Head of caudate nucleus (tissue), 42 donors: ENCODE results near the gene GRIK2.

Source experiments
- DNase-seq, 42 donors: peaks; one replicate each; pipeline versions ENCODE4 v3.0.0 to v3.0.0-alpha.2; 2020 to 2021; ENCODE audit warnings: mixed read lengths in 7 of 42
- intact Hi-C: fragments of 100-400 bp; cut with DNase I; formaldehyde crosslinking; loops from one replicate; pipeline ENCODE4 v1.15.0; 2022

Gene GRIK2

GRCh38 chr6:101443315-101443714, 49.8 kb downstream of the GRIK2 start:
- intact Hi-C loops = no loop called here

GRCh38 chr6:101444717-101445116, 51.2 kb downstream of the GRIK2 start:
- intact Hi-C loops = no loop called here
- DNase-seq = no peak

More at GRCh38 chr6:101443315-101443714, 49.8 kb downstream of the GRIK2 start:
- no peak for DNase-seq

GRCh38 chr6:101445527-101445926, 52.0 kb downstream of the GRIK2 start:
- intact Hi-C loops = no loop called here

GRCh38 chr6:101450901-101451300, 57.4 kb downstream of the GRIK2 start:
- DNase-seq = no peak
- intact Hi-C loops = no loop called here

More at GRCh38 chr6:101445527-101445926, 52.0 kb downstream of the GRIK2 start:
- DNase-seq = no peak

- intact Hi-C loops = no loop called here
- no peak for DNase-seq
These were observed 58.5 kb downstream of the GRIK2 start for GRCh38 chr6:101451981-101452380.

- no peak for DNase-seq
- intact Hi-C loops = no loop called here
These were observed 59.7 kb downstream of the GRIK2 start for GRCh38 chr6:101453221-101453620.

GRCh38 chr6:101454106-101454676, 60.7 kb downstream of the GRIK2 start:
- DNase-seq = no peak
- intact Hi-C loops = no loop called here

GRCh38 chr6:101458336-101458735, 64.8 kb downstream of the GRIK2 start:
- DNase-seq = no peak
- intact Hi-C loops = no loop called here

DNA sequence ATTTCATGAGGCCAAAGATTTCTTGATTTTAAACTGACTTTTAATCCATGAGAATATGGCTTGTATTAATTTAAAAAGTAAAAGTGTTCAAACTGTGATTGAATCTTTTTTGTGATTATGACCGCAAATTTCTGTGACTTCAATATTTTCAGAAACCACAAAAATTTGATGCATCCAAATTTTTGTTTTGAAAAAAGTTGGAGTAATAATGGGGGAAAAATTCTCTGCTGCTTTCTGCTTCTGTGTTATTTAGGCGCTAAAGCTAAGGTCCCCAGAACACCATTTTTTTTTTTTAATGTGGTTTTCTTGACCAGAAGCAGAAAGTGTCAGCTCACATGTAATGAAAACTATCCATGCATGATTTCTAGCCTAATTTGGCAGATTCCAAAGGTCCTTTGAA, 65.3 kb downstream of the GRIK2 start:
- intact Hi-C loops = no loop called here
- no peak for DNase-seq

DNA sequence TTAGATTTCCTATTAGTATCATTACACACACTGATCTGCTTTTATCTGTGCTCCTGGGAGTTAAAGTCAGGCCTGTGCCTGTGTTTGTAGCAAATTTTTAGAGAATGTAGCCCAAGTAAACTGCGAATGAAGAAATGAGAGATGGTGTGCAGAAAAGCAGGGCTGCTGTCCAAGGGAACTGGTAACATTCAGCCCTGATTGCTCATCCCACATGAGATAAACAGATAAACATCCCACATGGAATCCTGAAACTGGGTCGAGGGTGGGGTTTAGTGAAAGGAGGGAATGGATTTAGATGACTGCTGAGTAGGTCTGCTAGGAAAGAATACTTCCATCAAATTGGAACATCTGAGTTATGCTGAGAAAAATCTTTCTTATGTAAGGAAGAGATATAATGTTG, 69.1 kb downstream of the GRIK2 start:
- no peak for DNase-seq
- intact Hi-C loops = no loop called here

DNA sequence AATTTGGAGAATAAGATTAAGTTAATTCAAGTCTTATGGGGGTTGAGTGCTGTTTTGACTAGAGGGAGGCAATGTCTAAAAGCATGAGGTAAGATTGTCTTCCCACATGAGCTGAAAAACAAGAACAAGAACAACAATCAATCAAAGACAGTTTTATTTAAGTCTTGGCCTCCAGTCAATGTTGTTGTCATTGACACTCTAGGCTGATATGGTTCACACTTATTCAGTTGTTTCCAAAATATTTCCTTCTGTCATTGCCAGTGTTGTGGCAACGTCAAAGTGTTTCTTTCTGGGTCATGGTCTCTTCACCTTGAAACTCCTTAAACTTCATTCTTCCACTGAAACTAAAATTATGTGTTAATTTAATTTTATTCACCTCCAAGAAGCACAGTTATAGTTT, 72.4 kb downstream of the GRIK2 start:
- intact Hi-C loops = no loop called here
- DNase-seq = no peak

- DNase-seq = no peak
- intact Hi-C loops = no loop called here
These were observed 83.9 kb downstream of the GRIK2 start for GRCh38 chr6:101477436-101477835.

- DNase-seq = no peak
- intact Hi-C loops = no loop called here
These were observed 85.4 kb downstream of the GRIK2 start for GRCh38 chr6:101478891-101479290.

GRCh38 chr6:101482606-101483005, 89.1 kb downstream of the GRIK2 start:
- no peak for DNase-seq
- intact Hi-C loops = no loop called here

- intact Hi-C loops = no loop called here
- no peak for DNase-seq
These were observed 91.3 kb downstream of the GRIK2 start for GRCh38 chr6:101484781-101485180.

- DNase-seq = no peak
- intact Hi-C loops = no loop called here
These were observed 92.6 kb downstream of the GRIK2 start for GRCh38 chr6:101486124-101486523.

DNA sequence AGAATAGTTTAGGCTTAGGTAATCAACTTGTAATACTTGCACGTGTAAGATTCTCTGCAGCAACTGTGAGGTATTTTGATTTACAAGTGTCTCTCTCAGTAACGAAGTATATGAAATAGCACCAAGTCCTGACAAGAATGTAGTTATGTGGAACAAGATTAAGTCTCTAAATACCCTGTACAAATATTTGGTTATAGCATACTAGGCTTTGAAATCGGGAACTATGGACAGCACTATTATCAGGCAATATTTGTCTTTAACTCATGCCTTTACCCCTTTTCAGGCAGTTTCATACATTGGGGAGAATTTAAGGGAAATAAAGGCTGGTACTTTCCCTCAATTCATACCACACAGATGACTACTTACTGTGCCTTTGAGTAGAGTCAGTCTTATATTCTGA, 93.2 kb downstream of the GRIK2 start:
- no peak for DNase-seq
- intact Hi-C loops = no loop called here

DNA sequence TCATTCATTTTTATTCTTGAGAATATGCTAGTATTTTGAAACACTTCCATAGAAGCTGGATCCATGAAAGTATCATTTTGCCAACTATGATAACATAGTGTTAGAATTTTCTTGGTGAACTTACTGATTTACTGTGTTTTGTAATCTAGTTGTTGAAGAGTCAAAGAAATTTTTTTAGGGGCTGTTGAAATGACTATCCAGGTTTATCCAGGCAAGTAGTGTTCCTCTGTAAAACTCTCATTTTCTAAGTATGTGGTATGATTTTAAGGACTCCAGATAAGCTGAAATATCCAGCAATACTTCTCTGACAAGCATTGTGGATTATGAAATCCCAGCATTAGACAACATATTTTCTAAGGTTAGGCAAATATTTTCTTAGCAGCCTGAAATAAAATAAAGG, 95.9 kb downstream of the GRIK2 start:
- intact Hi-C loops = no loop called here

GRCh38 chr6:101490857-101491256, 97.3 kb downstream of the GRIK2 start:
- DNase-seq = no peak
- intact Hi-C loops = no loop called here

More for the DNA sequence above, 95.9 kb downstream of the GRIK2 start:
- no peak for DNase-seq

DNA sequence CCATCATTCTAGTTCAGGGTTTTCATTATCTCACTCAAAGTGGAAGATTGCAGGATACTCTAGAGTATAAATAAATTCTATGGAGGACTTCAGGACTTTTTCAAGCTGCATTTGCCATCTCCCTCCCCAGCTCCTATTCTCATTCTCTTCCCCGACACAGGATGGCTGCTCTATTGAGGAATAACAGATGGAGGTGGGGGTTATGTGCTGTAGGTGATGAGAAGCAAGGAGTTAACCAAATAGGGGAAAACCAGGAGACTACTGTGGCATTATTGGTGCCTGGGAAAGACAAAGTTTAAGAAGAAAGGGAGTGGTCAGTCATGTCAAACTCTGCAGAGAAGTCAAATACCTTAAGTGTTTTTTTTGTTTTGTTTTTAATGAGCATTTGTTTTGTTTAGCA, 109.3 kb downstream of the GRIK2 start:
- intact Hi-C loops = no loop called here

GRCh38 chr6:101509536-101509935, 116.0 kb downstream of the GRIK2 start:
- intact Hi-C loops = no loop called here
- no peak for DNase-seq

More for the DNA sequence above, 109.3 kb downstream of the GRIK2 start:
- no peak for DNase-seq

- intact Hi-C loops = no loop called here
- DNase-seq = no peak
These were observed 119.7 kb downstream of the GRIK2 start for GRCh38 chr6:101513181-101513580.
